CD4-positive, CD25-positive, alpha-beta regulatory T cell (primary cell): ENCODE data around the gene GNPNAT1. TPM values are rescaled to one million over a fixed set of nuclear protein-coding genes. Genes with fewer than 3 reads are reported as not detected.

ENCODE experiments used
- ATAC-seq, 2 donors: fragments of 150-1000 bp; cut with Tn5 transposase; one replicate each; pipeline ENCODE4 v1.10.0; 2021; ENCODE audit warnings: low read depth in 2 of 2, moderate number of reproducible peaks in 2 of 2, moderate library complexity in 1 of 2
- DNase-seq, 3 donors: peaks; one replicate each; pipeline versions ENCODE4 v3.0.0 to v3.0.0-alpha.2; 2012 to 2022; ENCODE audit warnings: mixed read lengths in 1 of 3
- H3K27ac ChIP-seq: one replicate; pipeline ENCODE4 v1.7.0; 2013; ENCODE audit warnings: mild to moderate bottlenecking, low read length; ENCODE audit not compliant: insufficient read depth, poor library complexity, severe bottlenecking
- H3K27me3 ChIP-seq: one replicate; pipeline ENCODE4 v1.7.0; 2013; ENCODE audit warnings: low read length; ENCODE audit not compliant: control insufficient read depth, insufficient read depth
- H3K36me3 ChIP-seq: one replicate; pipeline ENCODE4 v1.7.0; 2013; ENCODE audit warnings: mild to moderate bottlenecking, low read length, moderate library complexity; ENCODE audit not compliant: control insufficient read depth, insufficient read depth
- H3K4me1 ChIP-seq: 2 replicates; pipeline ENCODE4 v1.7.0; 2013; ENCODE audit warnings: mild to moderate bottlenecking, low read length; ENCODE audit not compliant: insufficient read depth, control insufficient read depth, poor library complexity, severe bottlenecking
- H3K4me3 ChIP-seq: one replicate; pipeline ENCODE4 v1.7.0; 2013; ENCODE audit warnings: low read depth, mild to moderate bottlenecking, low read length, moderate library complexity
- H3K9me3 ChIP-seq, 2 experiments: 1 replicate in 1 of 2; 2 replicates in 1 of 2; pipeline ENCODE4 v1.7.0; 2013; ENCODE audit warnings: low read length in 2 of 2, mild to moderate bottlenecking in 1 of 2, moderate library complexity in 1 of 2; ENCODE audit not compliant: control insufficient read depth in 2 of 2
- H3K27ac Mint-ChIP-seq, 3 donors: one replicate each; pipeline ENCODE4 v1.8.0; 2020 to 2022; ENCODE audit warnings: mild to moderate bottlenecking in 3 of 3, mixed read lengths in 3 of 3, moderate library complexity in 2 of 3
- H3K27me3 Mint-ChIP-seq: one replicate; pipeline ENCODE4 v1.8.0; 2022; ENCODE audit warnings: mild to moderate bottlenecking, mixed read lengths
- H3K36me3 Mint-ChIP-seq: one replicate; pipeline ENCODE4 v1.8.0; 2020; ENCODE audit warnings: mixed read lengths
- H3K4me1 Mint-ChIP-seq, 4 donors: one replicate each; pipeline ENCODE4 v1.8.0; 2020 to 2022; ENCODE audit warnings: mixed read lengths in 4 of 4, mild to moderate bottlenecking in 1 of 4
- H3K4me3 Mint-ChIP-seq, 4 donors: one replicate each; pipeline ENCODE4 v1.8.0; 2020 to 2022; ENCODE audit warnings: mild to moderate bottlenecking in 4 of 4, mixed read lengths in 4 of 4, moderate library complexity in 3 of 4
- H3K9me3 Mint-ChIP-seq, 7 donors: one replicate each; pipeline ENCODE4 v1.8.0; 2020 to 2022; ENCODE audit warnings: mixed read lengths in 7 of 7, mild to moderate bottlenecking in 3 of 7, moderate library complexity in 2 of 7
- polyA plus RNA-seq, 4 donors: library from polyadenylated mRNA; unstranded; fragments of 300-500 nt; fragmentation: Illumina TruSeq; gene quantifications; one replicate each; pipeline ENCODE4 v1.2.3, GENCODE V29; 2021
- total RNA-seq: library from RNA; stranded (reverse); gene quantifications from one replicate; pipeline ENCODE4 v1.2.3, GENCODE V29; 2022

Gene GNPNAT1
- total and polyA plus RNA-seq, 5 donors from 2014 or later, result 7.9 to 14.2 (median 13.8) TPM

GRCh38 chr14:52801014-52801712 is 9.8 kb upstream of the GNPNAT1 start:
- peaks cover 10 to 27% (median 15%) of the 10 kb centered on the region in 4 donors for H3K4me1 Mint-ChIP-seq
- H3K4me3 Mint-ChIP-seq, result no peak overlapping the region
- Histone ChIP-seq H3K4me1 (no peaks in the 10 kb centered on the region), H3K36me3 (no peaks in the 10 kb centered on the region), H3K27ac (no peak overlapping the region), H3K27me3 (no peaks in the 10 kb centered on the region), H3K4me3 (no peak overlapping the region), H3K9me3 (peaks cover 0 to 7% of the 10 kb centered on the region in 2 experiments)
- H3K27me3 Mint-ChIP-seq, result peaks cover 14% of the 10 kb centered on the region
- DNase-seq (no peak), ATAC-seq (peak in 1 of 2 donors; percentile 50)
- H3K9me3 Mint-ChIP-seq, result peaks cover 0 to 5% (median 2%) of the 10 kb centered on the region in 7 donors
- H3K36me3 Mint-ChIP-seq, result no peaks in the 10 kb centered on the region
- H3K27ac Mint-ChIP-seq, result no peak overlapping the region

GRCh38 chr14:52798826-52799225 is 7.4 kb upstream of the GNPNAT1 start:
- Histone ChIP-seq H3K36me3 (no peaks in the 10 kb centered on the region), H3K4me3 (no peak overlapping the region), H3K27ac (no peak overlapping the region), H3K4me1 (no peaks in the 10 kb centered on the region), H3K27me3 (no peaks in the 10 kb centered on the region), H3K9me3 (peaks cover 0 to 7% of the 10 kb centered on the region in 2 experiments)
- Mint-ChIP-seq H3K9me3 (peaks cover 0 to 5% (median 3%) of the 10 kb centered on the region in 7 donors), H3K27ac (no peak overlapping the region), H3K4me3 (no peak overlapping the region), H3K36me3 (no peaks in the 10 kb centered on the region), H3K27me3 (peaks cover 14% of the 10 kb centered on the region), H3K4me1 (peaks cover 12 to 23% (median 16%) of the 10 kb centered on the region in 4 donors)
- ATAC-seq (no peak), DNase-seq (no peak)

DNA sequence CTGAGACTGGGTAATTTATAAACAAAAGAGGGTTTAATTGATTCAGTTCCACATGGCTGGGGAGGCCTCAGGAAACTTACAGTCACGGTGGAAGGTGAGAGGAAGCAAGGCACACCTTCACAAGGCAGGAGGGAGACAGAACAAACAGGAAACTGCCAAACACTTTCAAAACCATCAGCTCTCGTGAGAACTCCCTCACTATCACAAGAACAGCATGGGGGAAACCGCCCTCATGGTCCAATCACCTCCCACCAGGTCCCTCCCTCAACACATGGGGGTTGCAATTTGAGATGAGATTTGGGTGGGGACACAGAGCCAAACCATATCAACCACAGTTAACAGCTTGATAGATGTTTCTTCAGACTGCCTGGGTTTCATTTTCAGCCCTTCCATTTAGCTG is 6.2 kb upstream of the GNPNAT1 start:
- ATAC-seq (no peak), DNase-seq (peak in 1 of 3 donors; percentile 61)
- H3K9me3 Mint-ChIP-seq, result peaks cover 0 to 5% (median 3%) of the 10 kb centered on the region in 7 donors
- H3K36me3 Mint-ChIP-seq, result no peaks in the 10 kb centered on the region
- peaks cover 0 to 7% of the 10 kb centered on the region in 2 experiments for H3K9me3 ChIP-seq
- no peak overlapping the region for H3K27ac ChIP-seq
- H3K4me3 ChIP-seq, result no peak overlapping the region
- no peaks in the 10 kb centered on the region for H3K4me1 ChIP-seq
- H3K27ac Mint-ChIP-seq, result peak overlapping the region in 2 of 3 donors; percentile 41 to 48
- no peaks in the 10 kb centered on the region for H3K36me3 ChIP-seq
- peaks cover 12 to 24% (median 16%) of the 10 kb centered on the region in 4 donors for H3K4me1 Mint-ChIP-seq
- H3K27me3 Mint-ChIP-seq, result peaks cover 9% of the 10 kb centered on the region
- H3K4me3 Mint-ChIP-seq, result peak overlapping the region in 1 of 4 donors; percentile 15
- no peaks in the 10 kb centered on the region for H3K27me3 ChIP-seq

DNA sequence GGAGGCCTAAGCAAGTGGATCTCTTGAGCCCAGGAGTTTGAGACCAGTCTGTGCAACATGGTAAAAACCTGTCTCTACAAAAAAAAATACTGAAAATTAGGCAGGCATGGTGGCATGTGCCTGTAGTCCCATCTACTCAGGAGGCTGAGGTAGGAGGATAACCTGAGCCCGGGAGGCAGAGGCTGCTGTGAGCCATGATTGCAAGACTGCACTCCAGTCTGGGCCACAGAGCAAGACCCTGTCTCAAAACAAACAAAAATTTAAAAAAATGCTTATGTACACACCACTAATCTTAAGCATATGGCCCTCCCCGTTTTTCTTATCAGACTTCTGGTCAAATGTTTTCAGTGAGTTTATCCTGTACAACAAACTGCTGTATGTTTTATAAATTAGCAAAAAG is 1.7 kb upstream of the GNPNAT1 start:
- no peak for DNase-seq
- H3K27ac Mint-ChIP-seq, result peak overlapping the region in 1 of 3 donors; percentile 4
- H3K27me3 Mint-ChIP-seq, result peaks cover 4% of the 10 kb centered on the region
- H3K4me1 Mint-ChIP-seq, result peaks cover 35 to 46% (median 39%) of the 10 kb centered on the region in 4 donors
- no peak overlapping the region for H3K4me3 ChIP-seq
- H3K27ac ChIP-seq, result no peak overlapping the region
- no peak for ATAC-seq
- peaks cover 0 to 5% (median 3%) of the 10 kb centered on the region in 7 donors for H3K9me3 Mint-ChIP-seq
- H3K4me3 Mint-ChIP-seq, result peak overlapping the region in 3 of 4 donors; percentile 32 to 85 (median 34)
- no peaks in the 10 kb centered on the region for H3K36me3 ChIP-seq
- peaks cover 0 to 7% of the 10 kb centered on the region in 2 experiments for H3K9me3 ChIP-seq
- no peaks in the 10 kb centered on the region for H3K36me3 Mint-ChIP-seq
- H3K4me1 ChIP-seq, result peaks cover 22% of the 10 kb centered on the region
- H3K27me3 ChIP-seq, result no peaks in the 10 kb centered on the region

DNA sequence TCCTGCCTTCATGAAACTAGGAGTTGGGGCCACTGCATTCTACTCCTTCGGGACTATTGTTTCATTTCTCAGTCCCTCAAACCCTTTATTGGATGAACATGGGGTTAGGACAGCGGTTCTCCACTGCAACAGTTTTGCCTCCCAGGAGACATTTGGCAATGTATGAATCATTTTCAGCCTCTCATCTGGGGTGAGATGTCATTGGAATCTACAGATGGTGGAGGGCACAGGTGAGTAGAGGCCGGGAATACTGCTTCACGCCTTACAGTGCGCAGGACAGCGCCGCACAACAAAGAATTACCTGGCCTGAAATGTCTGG is 649 bp upstream of the GNPNAT1 start:
- no peaks in the 10 kb centered on the region for H3K36me3 Mint-ChIP-seq
- H3K27me3 Mint-ChIP-seq, result peaks cover 4% of the 10 kb centered on the region
- Histone ChIP-seq H3K27ac (peak overlapping the region; percentile 73), H3K36me3 (no peaks in the 10 kb centered on the region), H3K9me3 (no peaks in the 10 kb centered on the region), H3K4me1 (peaks cover 22% of the 10 kb centered on the region), H3K27me3 (no peaks in the 10 kb centered on the region), H3K4me3 (peak overlapping the region; percentile 75)
- peaks cover 0 to 4% (median 0%) of the 10 kb centered on the region in 7 donors for H3K9me3 Mint-ChIP-seq
- H3K4me3 Mint-ChIP-seq, result peak overlapping the region; percentile 84 to 92 (median 91)
- ATAC-seq (no peak), DNase-seq (no peak)
- peak overlapping the region; percentile 90 to 96 (median 90) for H3K27ac Mint-ChIP-seq
- peaks cover 35 to 46% (median 39%) of the 10 kb centered on the region in 4 donors for H3K4me1 Mint-ChIP-seq

DNA sequence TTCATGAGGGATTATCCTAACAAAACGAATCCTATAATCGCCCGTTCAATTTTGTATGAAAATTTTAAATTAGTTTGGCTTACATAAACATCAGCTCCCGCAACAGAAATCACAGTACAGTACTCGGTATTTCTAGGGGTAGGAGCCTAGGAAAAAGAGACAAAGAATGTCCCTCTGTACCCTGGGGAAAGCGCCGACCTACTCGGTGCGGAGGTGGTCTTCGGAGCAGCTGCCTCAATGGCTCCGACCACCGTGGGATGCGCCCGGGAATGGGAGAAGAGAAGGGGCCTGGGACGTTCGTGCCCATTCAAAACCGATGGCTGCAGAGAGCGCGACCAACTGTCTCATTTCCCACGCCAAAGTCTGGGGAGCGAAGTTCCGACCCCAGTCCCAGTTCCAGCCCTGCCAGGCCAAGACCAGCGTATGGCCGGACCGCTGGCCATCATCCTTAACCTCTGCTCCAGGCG is 618 bp downstream of the GNPNAT1 start:
- DNase-seq, result peak in 1 of 3 donors; percentile 17
- Histone ChIP-seq H3K4me1 (peaks cover 22% of the 10 kb centered on the region), H3K27me3 (no peaks in the 10 kb centered on the region), H3K36me3 (no peaks in the 10 kb centered on the region), H3K27ac (peak overlapping the region; percentile 69), H3K9me3 (no peaks in the 10 kb centered on the region), H3K4me3 (peak overlapping the region; percentile 83)
- no peaks in the 10 kb centered on the region for H3K36me3 Mint-ChIP-seq
- H3K27ac Mint-ChIP-seq, result peak overlapping the region; percentile 88 to 94 (median 90)
- no peaks in the 10 kb centered on the region for H3K27me3 Mint-ChIP-seq
- H3K4me3 Mint-ChIP-seq, result peak overlapping the region; percentile 84 to 96 (median 93)
- peaks cover 0 to 2% (median 0%) of the 10 kb centered on the region in 7 donors for H3K9me3 Mint-ChIP-seq
- no peak for ATAC-seq
- H3K4me1 Mint-ChIP-seq, result peaks cover 38 to 49% (median 41%) of the 10 kb centered on the region in 4 donors

- Mint-ChIP-seq H3K4me1 (peaks cover 38 to 49% (median 40%) of the 10 kb centered on the region in 4 donors), H3K27me3 (no peaks in the 10 kb centered on the region), H3K36me3 (no peaks in the 10 kb centered on the region), H3K27ac (peak overlapping the region; percentile 88 to 94 (median 90)), H3K9me3 (peaks cover 0 to 2% (median 0%) of the 10 kb centered on the region in 7 donors), H3K4me3 (peak overlapping the region; percentile 84 to 96 (median 93))
- Histone ChIP-seq H3K9me3 (no peaks in the 10 kb centered on the region), H3K27ac (no peak overlapping the region), H3K4me3 (peak overlapping the region; percentile 83), H3K36me3 (no peaks in the 10 kb centered on the region), H3K4me1 (peaks cover 22% of the 10 kb centered on the region), H3K27me3 (no peaks in the 10 kb centered on the region)
- ATAC-seq (no peak), DNase-seq (no peak)
Measured at GRCh38 chr14:52790011-52790755, 1.2 kb downstream of the GNPNAT1 start.
